Breast epithelium (tissue), 4 donors: Measurements from ENCODE around the gene RSBN1. TPM values are rescaled to one million over a fixed set of nuclear protein-coding genes. Genes with fewer than 3 reads are reported as not detected.
"Not testable (repeated sequence)": the region's sequence is repeated elsewhere in the genome, so short reads cannot be mapped to it uniquely, and the experiment has no call there.

Experiments
- DNase-seq, 2 donors: peaks; one replicate each; pipeline ENCODE4 v3.0.0-alpha.2; 2019; ENCODE audit warnings: low spot score in 2 of 2
- H3K27ac ChIP-seq, 2 donors: fragments of 200-600 bp; sonication (generic) in 1 of 2; one replicate each; pipeline ENCODE4 v1.5.1; 2016 to 2019; ENCODE audit warnings: mild to moderate bottlenecking in 1 of 2
- H3K27me3 ChIP-seq, 2 donors: fragments of 200-600 bp; sonication (generic) in 1 of 2; one replicate each; pipeline versions ENCODE4 v1.5.1 to v1.6.0; 2017 to 2019; ENCODE audit warnings: control low read depth in 1 of 2, mild to moderate bottlenecking in 1 of 2
- H3K36me3 ChIP-seq: fragments of 200-600 bp; one replicate; pipeline ENCODE4 v1.5.1; 2019
- H3K4me1 ChIP-seq, 2 donors: fragments of 200-600 bp; sonication (generic); one replicate each; pipeline ENCODE4 v1.5.1; 2016 to 2019; ENCODE audit warnings: control low read depth in 1 of 2
- H3K4me3 ChIP-seq, 3 donors: fragments of 200-600 bp; sonication (generic); 1 replicate in 2 of 3; 2 replicates in 1 of 3; pipeline ENCODE4 v1.5.1; 2016 to 2019; ENCODE audit warnings: mild to moderate bottlenecking in 3 of 3, moderate library complexity in 2 of 3
- H3K9me3 ChIP-seq, 2 donors: fragments of 200-600 bp; sonication (generic) in 1 of 2; one replicate each; pipeline ENCODE4 v1.5.1; 2016 to 2019; ENCODE audit warnings: control low read depth in 1 of 2
- POLR2A ChIP-seq: fragments of 450-650 bp; IDR thresholded peaks from one replicate; pipeline ENCODE4 v1.6.1; 2016; ENCODE audit warnings: antibody characterized with exemption, mild to moderate bottlenecking, moderate library complexity
- POLR2AphosphoS5 ChIP-seq, 3 donors: sonication (generic); formaldehyde crosslinking; IDR thresholded peaks; one replicate each; pipeline ENCODE4 v1.6.1; 2017; ENCODE audit warnings: antibody characterized with exemption in 3 of 3
- intact Hi-C: fragments of 100-400 bp; cut with DNase I; formaldehyde crosslinking; loops from one replicate; pipeline ENCODE4 v1.15.1; 2023; ENCODE audit warnings: low total_unique reads
- total RNA-seq, 3 donors: library from RNA; depleted of rRNA; stranded (reverse); fragments of >200 nt; gene quantifications; one replicate each; pipeline ENCODE4 v1.1.0, GENCODE V29; 2016
- TF ChIP-seq, protein P1 (sequence below), 3 donors: fragments of 450-650 bp; IDR thresholded peaks; one replicate each; pipeline ENCODE4 v1.5.1; 2016 to 2017; ENCODE audit warnings: antibody characterized with exemption in 3 of 3, mild to moderate bottlenecking in 3 of 3, moderate library complexity in 3 of 3

RSBN1 gene
- total RNA-seq, 3 donors from 2014 or later = 25.1 to 41.3 (median 28.2) TPM

DNA sequence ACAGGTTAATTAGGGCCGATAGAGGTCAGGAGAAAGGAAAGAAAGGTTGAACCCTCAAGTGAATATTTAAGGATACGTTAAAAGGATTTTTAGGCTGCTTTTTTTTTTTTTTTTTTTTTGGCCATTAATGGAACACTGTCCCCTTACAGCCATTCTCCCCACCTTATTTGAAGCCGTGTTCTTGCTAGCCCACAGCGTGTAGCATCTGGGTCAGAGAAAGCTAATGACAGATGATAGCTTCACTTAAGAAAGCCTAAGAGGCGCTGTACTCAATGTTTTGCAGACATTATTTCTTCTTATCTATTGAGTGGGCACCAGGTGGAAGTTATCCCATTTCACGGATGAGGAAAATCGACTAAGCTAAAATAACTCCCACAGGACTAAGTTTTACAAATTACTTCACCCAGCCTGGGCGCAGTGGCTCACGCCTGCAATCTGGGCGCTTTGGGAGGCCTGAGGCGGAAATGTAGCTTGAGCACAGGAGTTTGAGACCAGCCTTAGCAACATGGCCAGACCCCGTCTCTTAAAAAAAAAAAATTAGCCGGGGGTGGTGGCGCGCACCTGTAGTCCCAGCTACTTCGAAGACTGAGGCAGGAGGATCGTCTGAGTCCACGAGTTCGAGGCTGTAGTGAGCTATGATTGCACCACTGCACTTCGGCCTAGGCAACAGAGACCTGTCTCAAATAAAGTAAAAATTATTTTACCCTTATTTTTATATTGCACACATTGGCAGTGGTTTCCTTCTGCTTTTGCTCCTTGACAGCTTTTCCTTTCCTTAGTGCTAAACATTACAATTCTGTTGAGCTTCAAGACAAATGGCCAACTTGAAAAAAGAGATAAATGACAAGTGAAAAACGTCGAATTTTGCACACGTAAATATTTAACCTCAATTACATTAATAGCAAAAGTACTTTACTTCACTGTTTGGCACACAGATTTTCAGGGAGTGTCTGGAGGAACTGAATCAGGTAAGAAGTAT lies 51.9 kb downstream of the RSBN1 start:
- intact Hi-C loops = no loop called here
- H3K4me3 ChIP-seq = peak overlapping the region; percentile 92 to 97 (median 95)
- no peak for DNase-seq
- no peaks in the 10 kb centered on the region for H3K4me1 ChIP-seq
- peak overlapping the region; percentile 91 to 92 for H3K27ac ChIP-seq
- no peaks in the 10 kb centered on the region for H3K27me3 ChIP-seq
- no peaks in the 10 kb centered on the region for H3K9me3 ChIP-seq
- H3K36me3 ChIP-seq = no peaks in the 10 kb centered on the region
- TF ChIP-seq POLR2AphosphoS5 (IDR thresholded peaks at IDR 0.05) = no peak
- no peak for TF ChIP-seq POLR2A
- TF ChIP-seq, protein P1, sequence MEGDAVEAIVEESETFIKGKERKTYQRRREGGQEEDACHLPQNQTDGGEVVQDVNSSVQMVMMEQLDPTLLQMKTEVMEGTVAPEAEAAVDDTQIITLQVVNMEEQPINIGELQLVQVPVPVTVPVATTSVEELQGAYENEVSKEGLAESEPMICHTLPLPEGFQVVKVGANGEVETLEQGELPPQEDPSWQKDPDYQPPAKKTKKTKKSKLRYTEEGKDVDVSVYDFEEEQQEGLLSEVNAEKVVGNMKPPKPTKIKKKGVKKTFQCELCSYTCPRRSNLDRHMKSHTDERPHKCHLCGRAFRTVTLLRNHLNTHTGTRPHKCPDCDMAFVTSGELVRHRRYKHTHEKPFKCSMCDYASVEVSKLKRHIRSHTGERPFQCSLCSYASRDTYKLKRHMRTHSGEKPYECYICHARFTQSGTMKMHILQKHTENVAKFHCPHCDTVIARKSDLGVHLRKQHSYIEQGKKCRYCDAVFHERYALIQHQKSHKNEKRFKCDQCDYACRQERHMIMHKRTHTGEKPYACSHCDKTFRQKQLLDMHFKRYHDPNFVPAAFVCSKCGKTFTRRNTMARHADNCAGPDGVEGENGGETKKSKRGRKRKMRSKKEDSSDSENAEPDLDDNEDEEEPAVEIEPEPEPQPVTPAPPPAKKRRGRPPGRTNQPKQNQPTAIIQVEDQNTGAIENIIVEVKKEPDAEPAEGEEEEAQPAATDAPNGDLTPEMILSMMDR (IDR thresholded peaks at IDR 0.05) = no peak

DNA sequence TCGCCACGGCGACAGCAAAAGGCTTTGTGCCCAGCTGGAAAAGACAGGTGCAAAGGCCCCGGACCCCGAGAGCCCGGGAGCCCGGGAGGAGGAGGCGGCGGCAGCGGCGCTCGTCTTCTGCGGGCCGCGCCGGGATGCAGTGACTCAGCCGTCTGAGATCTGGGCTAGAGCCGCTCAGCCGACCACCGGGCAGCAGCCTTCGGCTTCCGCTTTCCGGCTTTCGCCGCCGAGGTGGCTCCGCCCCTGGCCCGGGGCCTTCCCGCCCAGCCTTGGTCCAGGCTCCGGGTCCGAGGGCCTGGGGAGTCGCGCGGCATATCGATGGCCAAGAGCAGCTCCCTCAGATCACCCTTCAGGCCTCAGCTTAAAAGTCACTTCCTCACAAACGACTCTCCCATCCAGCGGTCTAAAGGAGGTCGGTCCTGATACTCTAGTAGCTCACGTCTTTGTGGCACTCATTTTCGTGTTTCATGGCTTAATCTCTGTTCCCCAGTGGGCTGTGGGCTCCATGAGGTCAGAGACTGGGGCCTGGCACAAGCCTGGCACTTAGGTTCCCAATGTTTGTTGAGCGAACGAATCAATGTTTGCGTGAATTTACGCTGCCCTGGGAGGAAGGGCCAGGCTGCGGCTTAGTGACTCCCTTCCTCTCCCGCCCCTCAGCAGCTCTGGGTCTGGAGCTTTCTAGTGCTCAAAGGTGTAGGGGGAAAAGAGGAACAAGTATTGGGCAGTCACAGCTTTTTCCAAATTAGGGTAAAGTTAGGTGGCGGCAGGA lies 52.8 kb downstream of the RSBN1 start, which contains the start of gene PHTF1:
TSS of gene PHTF1 (minus strand) at position 154 of the 769 bp plus-strand sequence. CDS start 783 bp downstream, outside the sequence.
- Histone ChIP-seq H3K4me1 (no peaks in the 10 kb centered on the region), H3K27ac (peak within 1 kb of the TSS; percentile 91 to 92), H3K4me3 (peak within 1 kb of the TSS; percentile 92 to 97 (median 95)), H3K9me3 (no peaks in the 10 kb centered on the region), H3K36me3 (no peaks in the 10 kb centered on the region), H3K27me3 (no peaks in the 10 kb centered on the region)
- TF ChIP-seq POLR2AphosphoS5 (IDR thresholded peaks at IDR 0.05) = peak; percentile 22 to 51 (median 40)
- TF ChIP-seq, protein P1 (IDR thresholded peaks at IDR 0.05) = no peak
- intact Hi-C loops = loop anchor here (5.0 kb wide), 1 partner anchor 367 kb away; the partner anchor contains the start of gene MAGI3
- peak; percentile 26 to 58 for DNase-seq

DNA sequence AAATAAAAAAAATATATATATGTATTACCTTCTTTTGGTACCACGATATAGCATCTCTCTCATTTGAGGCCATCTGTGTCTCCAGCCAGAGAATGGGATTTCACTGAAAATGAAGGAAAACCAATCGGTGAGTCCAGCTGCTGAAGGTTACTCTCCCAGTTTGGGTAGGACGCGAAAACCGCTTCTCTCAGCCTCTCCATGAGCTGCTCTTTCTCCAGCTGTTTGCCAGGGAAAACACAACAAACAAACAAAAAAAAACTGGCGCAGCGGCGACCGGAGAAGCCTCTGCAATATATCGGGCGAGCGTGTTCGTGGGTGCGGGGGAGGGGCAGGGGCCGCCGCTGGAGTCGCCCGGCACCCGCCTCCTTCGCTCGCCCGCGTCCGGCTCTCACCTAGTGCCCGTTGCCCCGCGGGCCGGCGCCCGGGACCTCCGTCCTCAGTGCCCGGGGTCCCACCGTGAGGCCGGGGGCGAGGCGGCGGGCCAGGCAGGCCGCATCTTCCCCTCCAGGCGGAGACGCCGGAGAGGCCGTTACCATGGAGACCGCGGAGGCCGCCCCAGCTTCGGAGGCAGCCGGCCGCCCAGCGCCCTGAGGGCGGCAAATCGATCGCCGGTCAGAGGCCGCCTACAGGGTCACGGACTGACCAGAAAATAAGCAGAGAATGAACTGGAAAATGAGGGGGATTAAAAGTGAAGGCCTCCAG lies 53.5 kb downstream of the RSBN1 start:
- intact Hi-C loops = loop anchor here (5.0 kb wide), 1 partner anchor 366 kb away; the partner anchor contains the start of gene MAGI3
- Histone ChIP-seq H3K4me1 (no peaks in the 10 kb centered on the region), H3K4me3 (peak overlapping the region; percentile 92 to 97 (median 95)), H3K27ac (peak overlapping the region; percentile 91 to 92), H3K9me3 (no peaks in the 10 kb centered on the region), H3K27me3 (no peaks in the 10 kb centered on the region), H3K36me3 (no peaks in the 10 kb centered on the region)
- peak in 1 of 2 donors; percentile 53 for DNase-seq
- TF ChIP-seq POLR2AphosphoS5 (IDR thresholded peaks at IDR 0.05) (no peak), POLR2A (no peak)
- TF ChIP-seq, protein P1 (IDR thresholded peaks at IDR 0.05) = no peak

DNA sequence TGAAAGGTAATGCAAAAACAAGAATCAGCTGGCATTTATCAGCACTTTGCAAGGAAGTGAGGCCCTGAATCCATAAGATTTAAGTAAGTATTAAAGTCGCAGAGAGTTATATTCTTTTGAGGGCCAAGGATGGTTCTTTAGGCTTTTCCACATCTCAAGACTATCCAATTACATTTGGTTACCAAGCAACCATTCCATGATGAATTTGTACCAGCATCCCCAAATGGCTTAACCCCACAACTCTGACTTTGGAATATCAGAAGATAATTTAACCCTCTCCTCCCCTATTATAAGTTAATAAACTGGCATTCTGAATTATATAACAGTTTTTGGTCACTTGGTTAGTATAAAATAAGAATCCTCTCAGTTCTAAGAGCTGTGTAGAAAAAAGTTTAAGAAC lies 55.8 kb downstream of the RSBN1 start:
- Histone ChIP-seq H3K36me3 (no peaks in the 10 kb centered on the region), H3K4me3 (no peak overlapping the region), H3K27ac (no peak overlapping the region), H3K9me3 (no peaks in the 10 kb centered on the region), H3K27me3 (no peaks in the 10 kb centered on the region), H3K4me1 (no peaks in the 10 kb centered on the region)
- DNase-seq = no peak
- TF ChIP-seq POLR2AphosphoS5 (IDR thresholded peaks at IDR 0.05) (no peak), POLR2A (no peak)
- TF ChIP-seq, protein P1 (IDR thresholded peaks at IDR 0.05) = no peak
- intact Hi-C loops = loop anchor here (5.0 kb wide), 1 partner anchor 364 kb away; the partner anchor contains the start of gene MAGI3

DNA sequence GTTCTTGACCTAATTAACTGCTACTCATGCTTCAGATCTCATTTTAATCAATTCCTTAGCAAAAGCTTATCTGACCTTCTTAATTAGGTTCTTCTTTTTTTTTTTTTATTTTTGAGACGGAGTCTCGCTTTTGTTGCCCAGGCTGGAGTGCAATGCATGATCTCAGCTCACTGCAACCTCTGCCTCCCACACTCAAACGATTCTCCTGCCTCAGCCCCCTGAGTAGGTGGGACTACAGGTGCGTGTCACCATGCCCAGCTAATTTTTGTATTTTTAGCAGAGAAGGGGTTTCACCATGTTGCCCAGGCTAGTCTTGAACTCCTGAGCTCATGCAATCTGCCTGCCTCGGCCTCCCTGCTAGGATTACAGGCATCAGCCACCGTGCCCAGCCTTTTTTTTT lies 58.9 kb downstream of the RSBN1 start:
- DNase-seq, H3K9me3 ChIP-seq, H3K27ac ChIP-seq, H3K4me1 ChIP-seq, H3K27me3 ChIP-seq, H3K4me3 ChIP-seq, H3K36me3 ChIP-seq, intact Hi-C loops: not testable (repeated sequence)
